Activated T-cell treated with anti-CD3 and anti-CD28 coated beads, Interleukin-2, amount 50 U/mL, for 4 hours (primary cell): ENCODE data around the gene TMEM141. TPM values are rescaled to one million over a fixed set of nuclear protein-coding genes. Genes with fewer than 3 reads are reported as not detected.
"Not testable (repeated sequence)": the region's sequence is repeated elsewhere in the genome, so short reads cannot be mapped to it uniquely, and the experiment has no call there.

Source experiments
- ATAC-seq, 2 donors: fragments of 200-7000 bp; cut with Tn5 transposase; one replicate each; pipeline ENCODE4 v1.10.0; 2021
- DNase-seq: peaks from one replicate; pipeline ENCODE4 v3.0.0-alpha.2; 2020
- H3K27me3 Mint-ChIP-seq: one replicate; pipeline ENCODE4 v1.8.0; 2021; ENCODE audit warnings: low read depth, mixed read lengths
- H3K36me3 Mint-ChIP-seq: one replicate; pipeline ENCODE4 v1.8.0; 2022; ENCODE audit warnings: mixed read lengths; ENCODE audit not compliant: insufficient read depth
- H3K4me1 Mint-ChIP-seq: one replicate; pipeline ENCODE4 v1.8.0; 2021; ENCODE audit warnings: low read depth, mixed read lengths
- H3K4me3 Mint-ChIP-seq: one replicate; pipeline ENCODE4 v1.8.0; 2021; ENCODE audit warnings: mild to moderate bottlenecking, moderate library complexity, mixed read lengths
- H3K9me3 Mint-ChIP-seq: one replicate; pipeline ENCODE4 v1.8.0; 2021; ENCODE audit warnings: mixed read lengths
- total RNA-seq, 3 donors: library from RNA; stranded (reverse); gene quantifications; one replicate each; pipeline ENCODE4 v1.2.1, GENCODE V29; 2021

TMEM141 gene
- total RNA-seq, 3 donors from 2014 or later, result 49.5 to 53.0 (median 51.9) TPM

GRCh38 chr9:136750526-136750925, 40.6 kb upstream of the TMEM141 start:
- DNase-seq (no peak), ATAC-seq (peak; percentile 75 to 78)

DNA sequence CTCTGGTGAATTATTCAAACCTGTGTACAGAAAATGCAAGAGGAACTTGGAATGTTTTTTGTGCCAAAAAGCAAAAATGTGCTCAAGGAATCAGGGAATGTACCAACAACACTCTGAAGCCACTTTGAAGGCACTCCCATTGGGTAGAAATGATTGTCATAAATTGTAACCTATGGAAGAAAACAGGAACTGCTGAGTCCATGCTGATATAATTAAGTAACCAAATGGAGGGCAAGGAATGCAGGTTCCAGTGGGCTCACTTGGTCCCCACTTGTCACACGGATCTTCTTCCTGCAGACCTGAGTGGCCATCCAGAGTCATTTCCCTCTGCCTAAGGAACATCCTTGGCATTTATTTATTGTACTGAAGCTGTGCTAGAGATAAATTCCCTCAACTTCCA, 39.9 kb upstream of the TMEM141 start:
- ATAC-seq (no peak), DNase-seq (no peak)
- H3K9me3 Mint-ChIP-seq, result peaks cover 14% of the 10 kb centered on the region
- no peaks in the 10 kb centered on the region for H3K36me3 Mint-ChIP-seq
- peaks cover 5% of the 10 kb centered on the region for H3K27me3 Mint-ChIP-seq
- H3K4me1 Mint-ChIP-seq, result no peaks in the 10 kb centered on the region
- H3K4me3 Mint-ChIP-seq, result no peak overlapping the region

More at GRCh38 chr9:136750526-136750925, 40.6 kb upstream of the TMEM141 start:
- no peaks in the 10 kb centered on the region for H3K36me3 Mint-ChIP-seq
- peaks cover 14% of the 10 kb centered on the region for H3K9me3 Mint-ChIP-seq
- H3K27me3 Mint-ChIP-seq, result peaks cover 3% of the 10 kb centered on the region
- H3K4me1 Mint-ChIP-seq, result no peaks in the 10 kb centered on the region
- no peak overlapping the region for H3K4me3 Mint-ChIP-seq

GRCh38 chr9:136751814-136752213, 39.3 kb upstream of the TMEM141 start:
- ATAC-seq (no peak), DNase-seq (no peak)
- Mint-ChIP-seq H3K4me1 (no peaks in the 10 kb centered on the region), H3K9me3 (peaks cover 14% of the 10 kb centered on the region), H3K27me3 (peaks cover 6% of the 10 kb centered on the region), H3K4me3 (no peak overlapping the region), H3K36me3 (no peaks in the 10 kb centered on the region)

DNA sequence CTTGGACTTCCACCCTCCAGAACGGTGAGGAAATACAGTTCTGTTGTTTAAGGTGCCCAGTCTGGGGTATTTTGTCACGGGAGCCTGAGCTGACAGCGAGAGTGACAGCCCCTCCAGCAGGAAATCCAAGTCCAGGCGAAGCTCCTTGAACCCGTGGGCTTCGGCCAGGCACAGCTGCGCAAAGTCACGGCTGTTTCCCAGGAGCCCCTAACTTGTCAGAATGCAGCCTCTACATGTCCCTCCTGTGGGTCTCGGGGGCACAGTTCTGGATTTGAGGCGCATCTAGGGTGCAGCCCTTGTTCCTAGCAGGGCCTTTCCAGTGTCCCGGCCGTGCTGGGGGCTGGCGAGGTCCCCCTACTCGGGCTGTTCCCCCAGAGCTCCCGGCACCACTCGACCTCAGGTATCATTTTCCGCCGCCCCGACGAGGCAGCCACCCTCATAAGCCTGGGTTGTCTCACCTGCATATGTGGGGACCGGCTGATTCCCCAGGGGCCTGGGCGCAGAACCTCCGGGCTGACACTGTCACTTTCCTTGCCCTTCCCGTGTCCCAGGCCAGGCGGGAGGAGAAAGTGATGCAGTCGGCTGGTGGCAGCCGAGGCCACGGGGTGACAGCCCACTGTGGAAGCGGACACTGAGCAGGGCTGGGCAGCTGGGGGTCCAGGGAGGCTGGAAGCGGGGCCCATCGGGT, 37.6 kb upstream of the TMEM141 start:
- Mint-ChIP-seq H3K9me3 (peaks cover 14% of the 10 kb centered on the region), H3K4me1 (no peaks in the 10 kb centered on the region), H3K36me3 (no peaks in the 10 kb centered on the region), H3K27me3 (peaks cover 6% of the 10 kb centered on the region), H3K4me3 (no peak overlapping the region)
- DNase-seq, result no peak
- ATAC-seq, result no peak

- H3K27me3 Mint-ChIP-seq, result peaks cover 4% of the 10 kb centered on the region
- no peaks in the 10 kb centered on the region for H3K4me1 Mint-ChIP-seq
- H3K36me3 Mint-ChIP-seq, result no peaks in the 10 kb centered on the region
- no peak for ATAC-seq
- H3K9me3 Mint-ChIP-seq, result peaks cover 14% of the 10 kb centered on the region
- no peak for DNase-seq
- no peak overlapping the region for H3K4me3 Mint-ChIP-seq
Observed at GRCh38 chr9:136754059-136754572, 37.0 kb upstream of the TMEM141 start.

DNA sequence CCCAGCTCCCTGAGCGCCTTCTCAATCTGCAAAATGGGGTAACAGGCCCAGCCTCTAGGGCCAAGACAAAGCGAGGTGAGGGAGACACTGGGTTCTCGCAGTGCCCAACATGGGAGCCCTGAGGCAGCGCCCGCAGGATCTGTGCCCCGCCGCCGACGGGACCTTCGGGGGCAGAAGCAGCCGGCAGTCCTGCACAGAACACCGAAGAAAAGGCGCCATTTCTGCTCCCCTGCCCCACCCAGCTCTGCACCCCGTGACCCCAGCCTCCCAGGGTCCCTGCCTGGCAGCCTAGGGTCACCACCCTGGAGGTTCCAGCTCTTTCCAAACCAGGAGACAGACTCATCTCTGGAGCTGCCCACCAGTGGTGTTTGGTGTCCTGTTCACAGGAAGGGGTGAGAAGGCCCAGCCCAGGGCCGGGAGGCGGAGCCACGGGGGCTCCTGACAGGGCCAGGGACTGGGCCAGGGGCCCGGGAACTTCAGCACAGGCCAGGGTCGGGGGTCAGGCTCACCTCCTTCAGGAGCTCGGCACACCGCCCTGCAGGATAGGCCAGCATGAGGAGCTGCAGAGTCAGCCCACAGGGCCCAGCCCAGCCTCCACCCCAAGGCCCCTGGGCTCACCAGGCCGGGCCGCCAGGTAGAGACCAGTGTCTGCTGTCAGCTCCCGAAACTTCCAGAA, 36.4 kb upstream of the TMEM141 start:
- no peak for DNase-seq
- peaks cover 14% of the 10 kb centered on the region for H3K9me3 Mint-ChIP-seq
- H3K4me3 Mint-ChIP-seq, result no peak overlapping the region
- H3K27me3 Mint-ChIP-seq, result peaks cover 4% of the 10 kb centered on the region
- no peak for ATAC-seq
- H3K4me1 Mint-ChIP-seq, result no peaks in the 10 kb centered on the region
- H3K36me3 Mint-ChIP-seq, result no peaks in the 10 kb centered on the region

- H3K4me1 Mint-ChIP-seq, DNase-seq, ATAC-seq, H3K4me3 Mint-ChIP-seq, H3K27me3 Mint-ChIP-seq, H3K36me3 Mint-ChIP-seq: not testable (repeated sequence)
- peaks cover 14% of the 10 kb centered on the region for H3K9me3 Mint-ChIP-seq
Observed at GRCh38 chr9:136755302-136756133, 35.6 kb upstream of the TMEM141 start.

DNA sequence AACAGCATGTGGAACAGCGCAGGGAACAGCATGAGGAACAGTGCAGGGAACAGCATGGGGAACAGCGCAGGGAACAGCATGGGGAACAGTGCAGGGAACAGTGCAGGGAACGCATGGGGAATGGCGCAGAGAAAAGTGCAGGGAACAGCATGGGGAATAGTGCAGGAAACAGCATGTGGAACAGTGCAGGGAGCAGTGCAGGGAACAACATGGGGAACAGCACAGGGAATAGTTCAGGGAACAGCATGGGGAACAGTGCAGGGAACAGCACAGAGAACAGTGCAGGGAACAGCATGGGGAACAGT, 35.1 kb upstream of the TMEM141 start:
- no peaks in the 10 kb centered on the region for H3K4me1 Mint-ChIP-seq
- no peak for ATAC-seq
- H3K27me3 Mint-ChIP-seq, result peaks cover 9% of the 10 kb centered on the region
- no peak overlapping the region for H3K4me3 Mint-ChIP-seq
- H3K36me3 Mint-ChIP-seq, result no peaks in the 10 kb centered on the region
- no peak for DNase-seq
- peaks cover 14% of the 10 kb centered on the region for H3K9me3 Mint-ChIP-seq

DNA sequence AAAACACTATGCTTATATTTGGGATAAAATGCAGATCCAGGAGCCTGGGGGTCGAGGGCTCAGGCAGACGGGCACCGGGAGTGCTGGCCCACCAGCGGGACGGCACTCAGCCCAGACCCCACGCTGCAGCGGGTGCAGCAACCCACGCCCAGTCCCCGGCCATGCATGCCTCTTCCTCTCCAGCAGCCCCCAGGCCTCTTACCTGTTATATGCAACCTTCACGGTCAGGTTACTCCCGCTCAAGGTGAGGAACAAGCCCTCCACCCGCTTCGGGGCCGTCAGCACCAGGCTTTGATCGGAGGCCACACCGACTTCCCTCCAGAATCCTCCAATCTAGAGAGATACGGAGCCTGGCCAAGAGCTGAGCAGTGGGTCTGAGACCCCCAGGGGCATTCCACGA, 34.3 kb upstream of the TMEM141 start:
- DNase-seq, result no peak
- H3K4me3 Mint-ChIP-seq, result no peak overlapping the region
- H3K36me3 Mint-ChIP-seq, result no peaks in the 10 kb centered on the region
- peaks cover 11% of the 10 kb centered on the region for H3K9me3 Mint-ChIP-seq
- H3K27me3 Mint-ChIP-seq, result peaks cover 14% of the 10 kb centered on the region
- no peaks in the 10 kb centered on the region for H3K4me1 Mint-ChIP-seq
- ATAC-seq, result no peak

DNA sequence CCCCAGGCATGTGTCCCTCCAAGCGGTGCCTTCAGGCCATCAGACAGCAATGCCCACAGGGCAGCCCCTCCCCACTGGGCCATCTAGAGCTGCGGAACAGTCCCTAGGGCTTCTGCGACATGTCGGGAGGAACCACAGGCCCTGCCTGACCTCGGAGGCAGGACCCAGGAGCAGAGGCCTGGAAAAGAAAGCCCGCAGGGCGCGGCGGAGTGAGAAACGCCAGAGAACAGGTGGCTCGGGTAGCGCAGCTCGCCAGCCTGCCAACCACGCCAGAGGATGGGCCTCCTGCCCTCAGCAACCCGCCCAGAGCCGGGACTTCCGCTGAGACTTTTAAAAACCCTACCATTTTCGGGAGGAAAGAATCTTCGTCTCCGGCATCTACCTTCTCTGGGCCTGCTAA, 33.8 kb upstream of the TMEM141 start:
- peaks cover 6% of the 10 kb centered on the region for H3K9me3 Mint-ChIP-seq
- ATAC-seq (no peak), DNase-seq (no peak)
- H3K4me3 Mint-ChIP-seq, result no peak overlapping the region
- H3K27me3 Mint-ChIP-seq, result peaks cover 16% of the 10 kb centered on the region
- H3K36me3 Mint-ChIP-seq, result no peaks in the 10 kb centered on the region
- H3K4me1 Mint-ChIP-seq, result no peaks in the 10 kb centered on the region

- no peak overlapping the region for H3K4me3 Mint-ChIP-seq
- peaks cover 2% of the 10 kb centered on the region for H3K9me3 Mint-ChIP-seq
Observed at GRCh38 chr9:136757751-136758140, 33.4 kb upstream of the TMEM141 start.

GRCh38 chr9:136759001-136759400, 32.1 kb upstream of the TMEM141 start:
- ATAC-seq (no peak), DNase-seq (no peak)
- H3K4me3 Mint-ChIP-seq, result no peak overlapping the region
- no peaks in the 10 kb centered on the region for H3K36me3 Mint-ChIP-seq
- H3K4me1 Mint-ChIP-seq, result no peaks in the 10 kb centered on the region
- peaks cover 17% of the 10 kb centered on the region for H3K27me3 Mint-ChIP-seq
- no peaks in the 10 kb centered on the region for H3K9me3 Mint-ChIP-seq

More at GRCh38 chr9:136757751-136758140, 33.4 kb upstream of the TMEM141 start:
- Mint-ChIP-seq H3K27me3 (peaks cover 17% of the 10 kb centered on the region), H3K4me1 (no peaks in the 10 kb centered on the region), H3K36me3 (no peaks in the 10 kb centered on the region)
- DNase-seq (no peak), ATAC-seq (no peak)

DNA sequence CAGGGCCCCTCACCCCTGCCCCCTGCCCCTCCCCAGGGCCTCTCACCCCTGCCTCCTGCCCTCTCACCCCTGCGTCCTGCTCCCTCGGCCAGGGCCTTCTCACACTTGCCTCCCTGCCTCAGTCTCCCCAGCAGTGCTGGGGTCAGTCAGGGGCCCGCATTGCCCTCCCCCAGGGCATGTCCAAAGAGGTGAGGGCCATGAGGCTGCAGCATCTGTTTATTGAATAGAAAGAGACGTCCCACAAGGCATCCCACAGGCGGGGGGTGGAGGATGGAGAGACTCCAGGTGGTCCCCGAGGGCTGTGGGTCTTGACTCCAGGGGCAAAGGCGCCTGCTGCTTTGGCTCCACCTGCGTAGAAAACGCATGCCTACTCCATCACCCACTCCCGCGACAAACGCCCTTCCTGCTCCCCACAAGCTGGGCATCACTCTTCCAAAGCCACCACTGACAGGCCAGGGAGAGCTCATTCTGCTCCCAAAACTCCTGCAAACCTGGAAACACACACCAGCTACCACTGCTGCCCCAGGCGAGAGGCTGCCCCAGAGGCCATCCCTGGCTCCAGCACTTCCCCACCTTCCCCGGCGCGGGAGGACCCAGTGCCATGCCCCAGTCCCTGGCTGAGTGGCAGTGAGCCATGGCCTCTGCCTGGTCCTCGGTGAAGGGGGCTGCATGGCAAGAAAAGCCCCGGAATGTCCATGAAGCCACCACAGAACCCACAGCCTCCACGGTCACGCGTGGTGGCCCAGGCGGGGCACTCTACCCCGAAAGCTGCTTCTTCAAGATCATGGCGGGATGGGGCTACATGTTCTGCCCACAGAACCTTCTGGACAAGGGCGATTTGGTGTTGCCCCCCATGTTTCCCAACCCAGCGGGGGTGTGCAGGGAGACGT, 31.5 kb upstream of the TMEM141 start:
- H3K4me1 Mint-ChIP-seq, result no peaks in the 10 kb centered on the region
- no peaks in the 10 kb centered on the region for H3K36me3 Mint-ChIP-seq
- peaks cover 17% of the 10 kb centered on the region for H3K27me3 Mint-ChIP-seq
- no peak overlapping the region for H3K4me3 Mint-ChIP-seq
- no peaks in the 10 kb centered on the region for H3K9me3 Mint-ChIP-seq
- DNase-seq, result no peak
- ATAC-seq, result no peak

GRCh38 chr9:136760424-136760823, 30.7 kb upstream of the TMEM141 start:
- H3K4me3 Mint-ChIP-seq, result no peak overlapping the region
- no peaks in the 10 kb centered on the region for H3K36me3 Mint-ChIP-seq
- ATAC-seq (no peak), DNase-seq (no peak)
- H3K27me3 Mint-ChIP-seq, result peaks cover 17% of the 10 kb centered on the region
- no peaks in the 10 kb centered on the region for H3K9me3 Mint-ChIP-seq
- H3K4me1 Mint-ChIP-seq, result no peaks in the 10 kb centered on the region
